IPS DF 6.9 (cell line): ENCODE measurements around the gene SDK1.
"Not testable (repeated sequence)": the region's sequence is repeated elsewhere in the genome, so short reads cannot be mapped to it uniquely, and the experiment has no call there.

Experiments used
- DNase-seq: peaks from one replicate; pipeline ENCODE4 v3.0.0-alpha.2; 2013; ENCODE audit warnings: low read depth, low spot score
- H3K27ac ChIP-seq: one replicate; pipeline ENCODE4 v1.5.1; 2013; ENCODE audit warnings: low read length, control low read depth
- H3K27me3 ChIP-seq: 2 replicates; pipeline ENCODE4 v1.6.1; 2013; ENCODE audit warnings: mild to moderate bottlenecking, low read length; ENCODE audit not compliant: control insufficient read depth, insufficient read depth
- H3K36me3 ChIP-seq: 2 replicates; pipeline ENCODE4 v1.6.1; 2013; ENCODE audit warnings: low read length; ENCODE audit not compliant: control insufficient read depth, insufficient read depth
- H3K4me1 ChIP-seq: 2 replicates; pipeline ENCODE4 v1.6.1; 2013; ENCODE audit warnings: low read length; ENCODE audit not compliant: control insufficient read depth, insufficient read depth
- H3K4me3 ChIP-seq: 2 replicates; pipeline ENCODE4 v1.5.1; 2013; ENCODE audit warnings: mild to moderate bottlenecking, low read length
- H3K9me3 ChIP-seq: 2 replicates; pipeline ENCODE4 v1.6.1; 2013; ENCODE audit warnings: low read length, inconsistent platforms; ENCODE audit not compliant: control insufficient read depth, insufficient read depth
- WGBS: extraction: QIAGEN DNeasy Blood & Tissue Kit; methylation state at CpG from one replicate; pipeline ENCODE4 v1.1.7; 2013; ENCODE audit warnings: mixed read lengths, missing lambda C conversion rate; ENCODE audit not compliant: insufficient read length, insufficient coverage; 5-methylcytosine and 5-hydroxymethylcytosine counted together

The SDK1 gene

GRCh38 chr7:3575753-3576531 lies 274.9 kb downstream of the SDK1 start:
- WGBS = no CpG with 5 or more reads among the region's 7 CpGs
- DNase-seq = no peak
- no peaks in the 10 kb centered on the region for H3K9me3 ChIP-seq

DNA sequence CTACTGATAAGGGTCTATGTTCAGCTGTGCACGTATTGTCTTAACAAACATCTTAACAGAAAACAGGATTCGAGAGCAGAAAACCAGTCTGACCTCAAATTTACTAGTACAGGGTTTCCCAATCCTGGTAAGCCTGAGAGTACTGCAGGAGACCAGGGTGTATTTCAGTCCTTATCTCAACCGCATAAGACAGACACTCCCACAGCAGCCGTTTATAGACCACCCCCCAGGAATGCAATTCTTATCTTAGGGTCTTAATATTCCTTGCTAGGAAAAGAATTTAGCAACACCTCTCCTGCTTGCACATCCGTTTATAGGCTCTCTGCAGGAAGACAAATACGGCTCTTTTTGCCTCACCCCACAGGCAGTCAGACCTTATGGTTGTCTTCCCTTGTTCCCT lies 277.3 kb downstream of the SDK1 start:
- Histone ChIP-seq H3K27ac (no peak overlapping the region), H3K36me3 (no peaks in the 10 kb centered on the region), H3K4me3 (no peak overlapping the region), H3K9me3 (no peaks in the 10 kb centered on the region), H3K4me1 (no peaks in the 10 kb centered on the region), H3K27me3 (no peaks in the 10 kb centered on the region)
- no peak for DNase-seq
- WGBS = no CpG with 5 or more reads among the region's 6 CpGs

More at GRCh38 chr7:3575753-3576531, 274.9 kb downstream of the SDK1 start:
- no peak overlapping the region for H3K27ac ChIP-seq
- H3K36me3 ChIP-seq = no peaks in the 10 kb centered on the region
- H3K27me3 ChIP-seq = no peaks in the 10 kb centered on the region
- H3K4me1 ChIP-seq = no peaks in the 10 kb centered on the region
- no peak overlapping the region for H3K4me3 ChIP-seq

DNA sequence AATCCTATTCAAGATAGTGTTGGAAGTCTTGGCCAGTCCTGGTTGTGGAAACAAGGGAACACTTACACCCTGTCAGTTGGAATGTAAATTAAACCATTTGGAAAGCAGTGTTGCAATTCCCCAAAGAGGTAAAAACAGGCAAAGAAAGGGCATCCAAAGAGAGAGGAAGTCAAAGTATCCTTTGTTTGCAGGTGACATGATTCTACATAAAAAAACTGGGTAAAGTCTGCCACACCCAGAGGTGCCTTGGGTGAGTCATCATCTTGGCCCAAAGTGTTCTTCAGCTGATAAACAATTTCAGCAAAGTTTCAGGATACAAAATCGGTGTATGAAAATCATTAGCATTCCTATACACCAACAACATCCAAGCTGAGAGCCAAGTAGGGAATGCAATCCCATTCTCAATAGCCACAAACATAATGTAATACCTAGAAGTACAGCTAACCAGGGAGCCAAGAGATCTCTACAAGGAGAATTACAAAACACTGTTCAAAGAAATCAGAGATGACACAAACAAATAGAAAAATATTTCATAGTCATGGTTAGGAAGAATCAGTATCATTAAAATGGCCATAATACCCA lies 278.7 kb downstream of the SDK1 start:
- H3K4me3 ChIP-seq = no peak overlapping the region
- WGBS = no CpG with 5 or more reads among the region's 1 CpG
- H3K36me3 ChIP-seq = no peaks in the 10 kb centered on the region
- H3K27me3 ChIP-seq = no peaks in the 10 kb centered on the region
- no peak for DNase-seq
- H3K4me1 ChIP-seq = no peaks in the 10 kb centered on the region
- H3K27ac ChIP-seq = no peak overlapping the region
- no peaks in the 10 kb centered on the region for H3K9me3 ChIP-seq

GRCh38 chr7:3582145-3582544 lies 281.1 kb downstream of the SDK1 start:
- H3K4me1 ChIP-seq, H3K27me3 ChIP-seq, H3K27ac ChIP-seq, DNase-seq, H3K36me3 ChIP-seq, H3K9me3 ChIP-seq, H3K4me3 ChIP-seq: not testable (repeated sequence)

DNA sequence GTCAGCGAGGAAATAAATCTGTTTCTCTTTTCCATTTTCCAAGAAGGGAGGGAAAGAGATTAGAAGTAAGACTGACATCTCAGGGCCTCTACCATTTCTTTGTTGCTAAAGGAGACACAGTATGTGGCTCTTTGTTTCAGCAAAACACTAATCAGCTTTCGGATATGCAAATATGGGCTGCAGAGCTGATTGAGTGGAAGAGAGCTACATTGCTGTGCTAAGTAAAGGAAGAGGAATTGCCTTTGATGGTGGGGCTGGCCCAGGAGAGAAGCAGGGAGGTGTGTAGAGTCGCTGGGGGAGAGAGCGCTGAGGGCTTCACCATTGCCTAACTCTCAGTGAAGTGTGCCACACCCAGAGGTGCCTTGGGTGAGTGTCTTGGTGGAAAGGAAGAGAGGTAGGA lies 284.8 kb downstream of the SDK1 start:
- H3K27me3 ChIP-seq = no peaks in the 10 kb centered on the region
- peaks cover 6% of the 10 kb centered on the region for H3K4me1 ChIP-seq
- no peak overlapping the region for H3K4me3 ChIP-seq
- H3K27ac ChIP-seq = no peak overlapping the region
- no CpG with 5 or more reads among the region's 4 CpGs for WGBS
- no peaks in the 10 kb centered on the region for H3K9me3 ChIP-seq
- DNase-seq = no peak
- H3K36me3 ChIP-seq = no peaks in the 10 kb centered on the region

- Histone ChIP-seq H3K9me3 (no peaks in the 10 kb centered on the region), H3K36me3 (no peaks in the 10 kb centered on the region), H3K27me3 (no peaks in the 10 kb centered on the region), H3K27ac (no peak overlapping the region), H3K4me1 (peaks cover 9% of the 10 kb centered on the region), H3K4me3 (no peak overlapping the region)
- DNase-seq = no peak
- no CpG with 5 or more reads among the region's 3 CpGs for WGBS
These were observed 287.3 kb downstream of the SDK1 start for GRCh38 chr7:3588341-3588740.

DNA sequence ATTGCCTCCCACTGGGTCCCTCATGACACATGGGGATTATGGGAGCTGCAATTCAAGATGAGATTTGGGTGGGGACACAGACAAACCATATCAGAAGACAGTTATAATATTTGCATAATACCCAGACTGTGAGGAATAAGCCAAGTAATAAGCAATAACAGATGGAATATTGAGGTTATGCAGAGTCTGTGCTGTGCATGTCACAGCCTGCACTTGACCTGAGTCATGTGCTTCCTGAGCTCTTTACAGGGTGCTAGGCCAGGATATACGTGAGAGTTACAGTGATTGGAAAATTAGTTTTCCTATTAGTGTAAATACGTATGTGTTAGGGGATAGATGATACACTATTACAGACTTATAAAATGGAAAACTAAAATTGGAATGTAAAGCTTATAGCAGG lies 288.7 kb downstream of the SDK1 start:
- H3K9me3 ChIP-seq = no peaks in the 10 kb centered on the region
- peaks cover 9% of the 10 kb centered on the region for H3K4me1 ChIP-seq
- no peak overlapping the region for H3K27ac ChIP-seq
- H3K36me3 ChIP-seq = no peaks in the 10 kb centered on the region
- no peak for DNase-seq
- 100% methylated on average over 2 of the region's 2 CpGs for WGBS
- H3K27me3 ChIP-seq = no peaks in the 10 kb centered on the region
- H3K4me3 ChIP-seq = no peak overlapping the region

DNA sequence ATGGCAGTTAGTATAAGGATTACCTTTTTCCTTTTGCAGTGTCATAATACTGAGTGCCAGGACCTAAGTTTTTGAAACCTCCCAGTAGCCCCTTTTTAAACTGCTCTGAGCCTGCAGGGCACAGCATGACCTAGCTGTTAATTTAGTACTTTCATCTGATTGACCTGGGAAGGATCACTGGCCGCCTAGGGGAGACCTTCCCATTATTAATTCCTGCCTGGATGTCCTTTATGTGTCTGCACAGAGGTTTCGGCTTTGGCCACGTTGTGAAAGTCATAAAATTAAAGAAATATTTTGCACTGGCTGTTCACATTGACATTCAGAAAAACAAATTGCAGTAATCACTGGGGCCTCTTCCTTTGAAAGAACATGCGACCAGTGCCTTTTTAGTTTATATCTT lies 290.2 kb downstream of the SDK1 start:
- no peak overlapping the region for H3K27ac ChIP-seq
- 0 out of 2 replicates have a peak, but pooled peaks cover 3% of the 10 kb centered on the region for H3K4me1 ChIP-seq
- no peaks in the 10 kb centered on the region for H3K36me3 ChIP-seq
- DNase-seq = no peak
- no peak overlapping the region for H3K4me3 ChIP-seq
- no peaks in the 10 kb centered on the region for H3K27me3 ChIP-seq
- no peaks in the 10 kb centered on the region for H3K9me3 ChIP-seq
- WGBS = no CpG with 5 or more reads among the region's 4 CpGs

DNA sequence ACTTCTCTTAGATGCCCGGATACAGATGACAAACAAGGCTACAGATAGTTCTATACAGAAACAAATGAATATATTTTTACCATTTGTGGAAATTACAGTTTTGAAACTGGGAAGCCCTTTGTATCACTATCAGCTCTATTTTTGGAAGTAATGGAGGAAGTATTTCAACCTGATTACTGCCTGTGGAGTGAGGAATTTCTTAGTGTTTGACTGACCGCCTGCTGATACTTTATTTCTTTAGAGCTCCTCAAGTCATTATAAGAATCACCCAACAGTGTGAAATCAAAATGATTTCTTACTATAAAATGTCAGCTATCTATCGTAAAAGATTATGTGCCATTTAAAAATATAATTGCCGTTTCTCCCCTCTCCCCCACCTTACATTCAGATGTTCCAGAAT lies 290.9 kb downstream of the SDK1 start:
- Histone ChIP-seq H3K9me3 (no peaks in the 10 kb centered on the region), H3K4me3 (no peak overlapping the region), H3K4me1 (0 out of 2 replicates have a peak, but pooled peaks cover 3% of the 10 kb centered on the region), H3K27ac (no peak overlapping the region), H3K27me3 (no peaks in the 10 kb centered on the region), H3K36me3 (no peaks in the 10 kb centered on the region)
- no peak for DNase-seq
- WGBS = no CpG with 5 or more reads among the region's 4 CpGs

DNA sequence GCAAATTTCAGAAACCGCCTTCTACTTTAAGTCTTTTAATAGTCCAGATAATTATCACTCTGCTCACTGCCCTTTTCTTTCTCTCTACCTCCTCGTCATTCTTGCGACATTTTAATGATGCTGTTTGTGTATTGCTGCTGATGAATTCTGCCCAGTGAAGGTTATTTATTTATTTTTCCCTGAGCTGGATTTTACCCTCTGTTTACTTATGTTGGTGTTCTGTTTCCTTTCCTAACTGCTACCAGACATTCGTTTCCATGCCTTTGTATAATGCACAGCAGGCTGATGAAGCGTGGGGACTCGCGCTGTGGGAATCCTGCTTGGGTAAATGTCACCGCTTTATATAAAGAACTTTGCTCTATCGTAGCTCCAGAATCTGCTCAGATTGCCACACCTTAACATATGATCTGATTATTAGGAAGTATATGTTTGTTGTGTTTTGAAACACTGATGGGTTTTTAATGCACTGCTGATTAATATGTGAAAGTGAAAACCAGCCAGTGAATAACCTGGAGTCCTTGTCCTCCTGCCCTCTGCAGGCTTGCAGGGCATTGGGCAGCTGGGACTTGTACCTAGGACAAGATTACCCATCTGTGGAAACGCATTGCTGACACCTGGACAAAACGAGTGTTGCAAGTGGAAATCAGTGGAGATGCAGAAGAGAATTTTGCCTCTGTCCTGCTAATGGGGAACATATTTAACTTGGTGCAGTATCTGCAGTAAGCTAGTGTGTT lies 291.5 kb downstream of the SDK1 start:
- H3K27me3 ChIP-seq = no peaks in the 10 kb centered on the region
- H3K4me1 ChIP-seq = 0 out of 2 replicates have a peak, but pooled peaks cover 3% of the 10 kb centered on the region
- DNase-seq = no peak
- H3K36me3 ChIP-seq = no peaks in the 10 kb centered on the region
- H3K4me3 ChIP-seq = no peak overlapping the region
- no peak overlapping the region for H3K27ac ChIP-seq
- no peaks in the 10 kb centered on the region for H3K9me3 ChIP-seq
- no CpG with 5 or more reads among the region's 11 CpGs for WGBS
